T47D (cell line): ENCODE measurements around the gene EFNA5.

Source experiments
- DNase-seq, 2 experiments: peaks; one replicate each; pipeline versions ENCODE4 v3.0.0 to v3.0.0-alpha.2; 2011 to 2012; ENCODE audit warnings: low read depth in 1 of 2, low spot score in 1 of 2
- JUND ChIP-seq: IDR thresholded peaks from 2 replicates; pipeline ENCODE4 v1.6.1; 2012; ENCODE audit warnings: low read depth
- in situ Hi-C: cut with HindIII; loops from 2 replicates; pipeline ENCODE4 v1.10.0; 2016; ENCODE audit warnings: low sequenced_read_pairs, low pct_unique_long_range_greater_than_20kb

Gene EFNA5

DNA sequence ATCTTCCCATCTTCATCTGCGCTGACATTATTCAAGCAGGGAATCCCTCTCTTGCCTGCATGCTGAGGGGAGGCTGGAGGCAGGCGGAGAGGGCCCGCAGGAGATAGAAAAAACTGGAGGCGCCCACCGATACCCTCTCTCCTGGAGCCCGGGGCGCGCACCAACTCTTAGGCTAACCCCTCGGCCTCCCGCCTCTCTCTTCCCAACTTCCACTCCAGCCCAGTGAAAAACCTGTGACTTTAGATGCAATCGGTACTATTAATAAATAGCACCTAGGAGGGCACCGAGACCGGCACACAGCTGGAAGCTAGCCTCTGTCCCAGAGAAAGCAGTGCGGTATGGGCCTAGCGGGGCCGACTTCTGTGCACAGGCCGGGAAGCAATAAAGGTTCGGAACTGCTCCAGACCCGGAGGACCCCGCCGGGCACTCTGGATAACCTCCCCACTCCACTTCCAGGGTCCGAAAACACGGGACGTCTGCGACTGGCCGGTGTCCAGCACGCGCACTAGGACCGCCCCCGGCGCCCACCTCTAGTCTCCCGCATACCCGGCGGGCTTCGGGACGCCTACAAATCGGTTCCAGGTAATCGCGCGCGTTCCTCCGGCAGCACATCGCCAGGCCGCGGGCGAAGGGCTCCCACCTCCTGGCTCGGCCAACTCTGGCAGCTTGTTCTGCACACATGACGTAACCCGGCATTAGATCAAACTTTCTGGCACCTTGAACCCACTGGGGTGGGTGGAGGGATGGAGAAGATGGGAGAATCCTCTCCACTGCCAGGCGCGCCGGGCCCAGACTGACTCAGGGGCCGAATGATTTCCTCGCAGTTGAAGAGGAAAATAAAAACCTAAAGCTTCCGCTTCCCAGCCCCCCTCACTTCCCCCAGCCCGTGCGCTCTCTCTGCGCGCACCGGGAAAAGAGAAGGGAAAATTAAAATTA lies 1.4 kb downstream of the EFNA5 start:
- peak; percentile 28 to 32 for DNase-seq
- TF ChIP-seq JUND = no peak

DNA sequence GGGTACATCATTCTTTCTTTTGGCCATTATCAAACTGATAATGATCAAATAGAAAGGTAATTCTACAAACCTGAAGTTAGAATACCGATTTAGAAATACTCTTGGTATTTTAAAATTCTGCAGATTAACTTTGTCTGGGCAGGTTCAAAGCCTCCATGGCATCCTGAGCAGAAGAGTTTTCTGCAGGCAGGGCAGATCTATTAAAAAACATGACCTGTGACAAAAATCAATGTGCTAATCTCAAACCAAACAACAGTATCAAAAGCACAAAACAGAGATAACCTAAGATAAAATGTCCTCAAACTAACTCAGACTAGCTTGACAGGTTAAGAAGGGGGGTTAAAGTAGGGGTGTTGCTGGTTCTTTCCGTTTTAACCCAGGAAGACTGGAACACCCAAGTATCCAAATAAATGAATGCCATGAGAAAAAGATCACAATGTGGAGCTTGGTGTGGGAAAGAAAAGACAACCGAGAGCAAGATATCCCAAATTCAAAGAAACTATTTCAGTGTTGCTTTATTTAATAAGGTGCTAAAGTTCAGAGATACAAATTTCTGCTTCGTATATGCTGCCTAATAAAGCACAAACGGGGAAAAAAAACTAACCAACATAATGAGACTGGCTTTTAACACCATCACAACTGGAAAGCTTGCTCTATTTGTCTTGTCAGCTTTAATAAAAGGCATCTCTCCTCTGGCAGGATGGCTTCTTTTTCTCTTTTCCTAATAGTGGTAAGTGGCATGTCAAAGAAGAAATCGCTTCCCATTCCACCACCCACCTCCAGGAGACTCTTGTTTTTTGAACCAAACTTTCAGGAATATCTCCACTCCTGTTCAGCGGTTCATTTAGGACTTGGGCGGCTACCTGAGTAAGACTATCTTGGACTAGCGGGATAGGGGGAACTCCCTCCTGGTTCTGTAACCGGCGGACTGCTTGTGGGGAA lies 2.3 kb downstream of the EFNA5 start:
- TF ChIP-seq JUND = no peak
- in situ Hi-C loops = no loop called here
- DNase-seq = peak; percentile 9 to 12

More for the DNA sequence above, 1.4 kb downstream of the EFNA5 start:
- in situ Hi-C loops = no loop called here

GRCh38 chr5:107666051-107666655 lies 4.6 kb downstream of the EFNA5 start:
- no peak for TF ChIP-seq JUND
- DNase-seq = no peak
- in situ Hi-C loops = no loop called here

GRCh38 chr5:107665036-107665570 lies 5.6 kb downstream of the EFNA5 start:
- in situ Hi-C loops = no loop called here
- TF ChIP-seq JUND = no peak
- no peak for DNase-seq

- no peak for DNase-seq
- no peak for TF ChIP-seq JUND
- in situ Hi-C loops = no loop called here
These were observed 7.0 kb downstream of the EFNA5 start for GRCh38 chr5:107663697-107664096.

- DNase-seq = no peak
- in situ Hi-C loops = no loop called here
- no peak for TF ChIP-seq JUND
These were observed 9.1 kb downstream of the EFNA5 start for GRCh38 chr5:107661650-107662044.

- TF ChIP-seq JUND = no peak
- in situ Hi-C loops = no loop called here
- DNase-seq = no peak
These were observed 9.6 kb downstream of the EFNA5 start for GRCh38 chr5:107661038-107661649.

- no peak for DNase-seq
- TF ChIP-seq JUND = no peak
- in situ Hi-C loops = no loop called here
These were observed 12.2 kb downstream of the EFNA5 start for GRCh38 chr5:107658528-107658927.

DNA sequence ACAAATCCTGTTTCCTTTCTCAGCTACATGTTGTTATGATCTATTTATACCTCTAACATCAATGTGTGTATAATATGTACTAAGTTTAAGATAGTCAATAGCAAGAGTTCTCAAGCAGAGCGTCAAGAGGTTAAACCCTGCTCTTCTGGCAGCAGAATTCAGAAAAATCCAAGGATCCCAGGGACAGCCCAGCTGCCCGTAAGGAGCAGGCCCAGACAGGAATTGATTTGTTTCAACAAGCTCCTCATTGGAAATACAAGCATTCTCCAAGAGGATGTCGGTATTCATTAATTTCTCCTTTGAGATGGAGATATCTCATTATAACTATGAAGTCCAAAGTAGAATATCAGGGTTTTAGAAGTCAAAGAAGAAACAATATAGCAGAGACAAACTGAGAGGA lies 14.9 kb downstream of the EFNA5 start:
- in situ Hi-C loops = no loop called here
- DNase-seq = no peak
- TF ChIP-seq JUND = no peak

DNA sequence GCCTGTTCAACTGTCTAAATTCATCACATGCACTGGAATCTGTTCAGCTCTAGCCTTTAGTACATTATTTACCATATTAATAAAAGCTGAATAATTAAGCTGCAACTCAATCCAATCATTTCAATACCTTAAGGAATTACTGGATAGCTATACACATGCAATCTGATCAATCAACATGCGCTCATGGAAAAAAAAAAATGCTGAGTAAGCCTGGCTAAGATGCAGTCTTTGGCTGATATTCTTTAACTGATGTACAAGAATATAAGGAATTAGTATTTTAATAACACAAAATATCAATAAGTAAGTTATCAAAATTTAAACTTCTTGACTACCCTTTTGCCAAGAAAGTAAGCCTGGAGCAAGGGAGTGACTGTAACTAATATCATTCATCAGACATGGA lies 15.9 kb downstream of the EFNA5 start:
- no peak for DNase-seq
- in situ Hi-C loops = no loop called here
- TF ChIP-seq JUND = no peak

DNA sequence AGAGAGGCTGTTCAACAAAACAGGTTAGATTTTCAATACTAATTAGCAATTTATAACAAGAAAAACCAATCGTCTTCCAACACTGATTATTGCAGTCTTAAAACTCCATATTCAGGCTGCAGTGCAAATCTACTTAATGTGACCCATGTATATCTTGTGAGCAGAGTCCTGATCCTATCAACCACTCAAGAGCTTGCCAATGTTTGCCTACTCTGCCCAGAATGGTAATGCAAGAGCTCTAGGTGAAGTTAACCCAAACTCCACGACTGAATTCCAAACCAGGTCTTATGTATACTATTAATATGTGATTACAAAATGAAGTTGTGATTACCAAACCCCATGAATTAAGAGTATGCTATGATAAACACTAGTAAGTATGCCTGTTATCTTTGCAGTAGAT lies 17.1 kb downstream of the EFNA5 start:
- peak in 1 of 2 experiments; percentile 50 for DNase-seq
- in situ Hi-C loops = no loop called here

DNA sequence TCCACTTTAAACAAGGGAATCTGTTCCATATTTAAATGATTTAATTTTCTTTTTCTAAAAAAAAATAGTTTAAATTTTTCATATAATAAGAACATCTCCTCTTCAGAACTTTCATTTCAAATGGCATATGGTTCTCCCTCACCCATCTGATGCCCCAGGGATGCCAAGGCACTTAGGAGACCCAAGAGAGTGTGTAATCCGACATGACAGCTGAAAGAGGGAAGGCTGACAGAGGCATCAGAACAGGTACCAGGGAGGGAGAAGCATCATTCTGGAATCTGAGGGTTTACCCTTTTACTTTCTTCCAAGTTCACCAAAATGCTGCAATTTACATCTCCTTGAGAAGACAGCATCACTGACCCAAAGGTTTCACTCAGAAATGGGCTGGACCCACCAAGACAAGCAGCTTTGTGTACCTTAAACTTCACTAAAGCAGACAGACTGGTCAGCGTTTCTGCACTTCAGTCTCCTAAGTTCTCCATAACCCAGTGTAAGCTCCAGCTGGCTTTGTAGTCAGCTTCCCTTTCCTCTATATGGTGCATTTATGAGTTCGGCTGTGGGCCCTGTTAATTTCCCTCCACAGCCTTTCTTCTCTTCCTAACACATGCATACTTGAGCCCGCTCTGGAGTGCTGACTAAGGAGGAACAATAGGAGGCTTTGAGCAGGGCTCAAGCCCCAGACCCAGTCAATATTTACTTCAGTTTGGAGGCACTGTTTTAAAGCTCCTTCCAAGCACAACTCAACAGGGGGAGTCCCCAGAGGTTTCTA lies 17.7 kb downstream of the EFNA5 start:
- DNase-seq = no peak
- in situ Hi-C loops = no loop called here
- no peak for TF ChIP-seq JUND

More for the DNA sequence above, 17.1 kb downstream of the EFNA5 start:
- no peak for TF ChIP-seq JUND
